GM08714 (cell line): Measurements from ENCODE around the gene USP11.
"Not testable (repeated sequence)": the region's sequence is repeated elsewhere in the genome, so short reads cannot be mapped to it uniquely, and the experiment has no call there.

Experiments used
- H3K4me3 ChIP-seq: fragments of 200-500 bp; sonication (Bioruptor generic); 2 replicates; pipeline ENCODE4 v1.5.1; 2014; ENCODE audit warnings: mild to moderate bottlenecking, low read length, inconsistent platforms
- ZNF274 ChIP-seq: IDR thresholded peaks from 2 replicates; pipeline ENCODE4 v1.6.1; 2012; ENCODE audit warnings: mild to moderate bottlenecking, low read depth, low read length

Gene USP11

DNA sequence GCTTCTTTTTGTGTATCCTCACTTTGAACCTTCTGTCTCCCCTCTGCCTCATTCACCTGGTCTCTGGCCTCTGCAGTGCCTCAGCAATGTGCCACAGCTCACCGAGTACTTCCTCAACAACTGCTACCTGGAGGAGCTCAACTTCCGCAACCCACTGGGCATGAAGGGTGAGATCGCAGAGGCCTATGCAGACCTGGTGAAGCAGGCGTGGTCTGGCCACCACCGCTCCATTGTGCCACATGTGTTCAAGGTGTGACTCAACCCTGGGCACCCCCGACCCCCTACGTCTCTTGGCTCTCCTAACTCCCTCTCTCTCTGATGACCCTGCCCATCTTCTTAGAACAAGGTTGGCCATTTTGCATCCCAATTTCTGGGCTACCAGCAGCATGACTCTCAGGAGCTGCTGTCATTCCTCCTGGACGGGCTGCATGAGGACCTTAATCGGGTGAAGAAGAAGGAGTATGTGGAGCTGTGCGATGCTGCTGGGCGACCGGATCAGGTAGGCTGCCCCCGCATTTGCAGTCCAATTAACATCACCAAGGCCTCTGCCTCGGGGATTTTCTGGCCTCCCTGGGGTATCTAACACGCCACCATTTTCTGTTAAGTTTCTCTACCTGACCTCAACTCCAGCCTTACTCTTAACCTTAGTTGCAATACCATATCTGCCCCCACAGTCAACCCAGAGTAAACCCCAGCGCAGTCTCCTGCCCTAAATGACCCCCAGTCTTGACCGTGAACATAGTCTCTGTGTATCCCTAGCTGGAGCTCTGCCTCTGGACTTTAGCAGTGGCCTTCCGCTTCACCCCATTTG lies 8.6 kb downstream of the USP11 start:
- TF ChIP-seq ZNF274 = no peak
- H3K4me3 ChIP-seq = no peak overlapping the region

GRCh38 chrX:47242321-47242720 lies 9.5 kb downstream of the USP11 start:
- no peak overlapping the region for H3K4me3 ChIP-seq
- TF ChIP-seq ZNF274 = no peak

DNA sequence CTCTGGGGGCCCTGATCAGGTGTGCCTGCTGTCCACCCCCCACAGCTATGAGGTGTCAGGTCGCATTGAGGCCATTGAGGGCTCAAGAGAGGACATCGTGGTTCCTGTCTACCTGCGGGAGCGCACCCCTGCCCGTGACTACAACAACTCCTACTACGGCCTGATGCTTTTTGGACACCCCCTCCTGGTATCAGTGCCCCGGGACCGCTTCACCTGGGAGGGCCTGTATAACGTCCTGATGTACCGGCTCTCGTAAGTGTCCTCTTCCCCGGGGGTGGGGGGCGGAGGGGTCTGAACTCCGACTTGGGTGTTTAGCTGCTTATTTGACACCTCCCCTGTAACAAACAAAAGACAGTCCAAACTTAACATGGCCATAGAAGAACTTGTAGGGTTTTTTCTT lies 10.5 kb downstream of the USP11 start:
- H3K4me3 ChIP-seq = no peak overlapping the region
- no peak for TF ChIP-seq ZNF274

GRCh38 chrX:47244676-47245075 lies 11.9 kb downstream of the USP11 start:
- no peak overlapping the region for H3K4me3 ChIP-seq
- no peak for TF ChIP-seq ZNF274

- TF ChIP-seq ZNF274 = no peak
These were observed 12.3 kb downstream of the USP11 start for GRCh38 chrX:47245156-47245555.

DNA sequence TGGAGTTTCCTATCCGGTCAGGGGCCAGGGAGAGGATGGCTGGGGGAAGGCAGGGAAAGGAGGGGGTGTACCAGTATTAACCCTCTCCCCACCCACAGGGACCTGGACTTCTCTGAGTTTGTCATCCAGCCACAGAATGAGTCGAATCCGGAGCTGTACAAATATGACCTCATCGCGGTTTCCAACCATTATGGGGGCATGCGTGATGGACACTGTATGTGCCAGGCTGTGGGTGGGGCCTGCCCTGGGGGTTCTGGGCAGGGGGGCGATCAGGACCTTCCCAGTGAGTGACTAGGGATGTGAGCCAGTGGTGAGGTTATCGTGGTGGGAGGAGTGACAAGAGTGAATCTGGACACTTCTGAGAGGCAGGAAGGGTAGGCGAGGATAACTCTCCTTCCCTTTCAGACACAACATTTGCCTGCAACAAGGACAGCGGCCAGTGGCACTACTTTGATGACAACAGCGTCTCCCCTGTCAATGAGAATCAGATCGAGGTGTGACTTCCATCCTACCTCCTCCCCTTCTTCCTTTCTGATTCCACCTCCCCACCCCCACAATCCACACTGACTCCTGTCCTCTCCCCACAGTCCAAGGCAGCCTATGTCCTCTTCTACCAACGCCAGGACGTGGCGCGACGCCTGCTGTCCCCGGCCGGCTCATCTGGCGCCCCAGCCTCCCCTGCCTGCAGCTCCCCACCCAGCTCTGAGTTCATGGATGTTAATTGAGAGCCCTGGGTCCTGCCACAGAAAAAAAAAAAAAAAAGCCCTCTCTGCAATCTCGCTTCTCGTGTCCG lies 14.6 kb downstream of the USP11 start:
- no peak for TF ChIP-seq ZNF274
- H3K4me3 ChIP-seq = no peak overlapping the region

More at GRCh38 chrX:47245156-47245555, 12.3 kb downstream of the USP11 start:
- no peak overlapping the region for H3K4me3 ChIP-seq

DNA sequence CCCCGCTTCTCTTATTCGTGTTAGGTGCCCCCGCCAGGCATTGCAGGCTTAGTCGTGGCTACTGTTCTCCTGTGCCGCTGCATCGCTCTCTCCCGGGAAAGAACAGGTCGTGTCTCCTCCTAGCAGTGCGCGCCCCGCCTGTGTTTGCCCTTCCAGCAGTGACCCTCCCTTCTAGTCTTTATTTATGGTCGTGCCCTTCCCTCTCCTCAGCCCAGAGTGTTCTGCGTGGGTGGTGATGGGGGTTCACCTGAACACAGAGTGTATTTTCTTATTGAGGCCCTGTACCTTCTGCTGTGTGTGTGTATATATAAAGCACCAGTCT lies 15.2 kb downstream of the USP11 start:
- TF ChIP-seq ZNF274 = no peak
- H3K4me3 ChIP-seq = no peak overlapping the region

GRCh38 chrX:47248576-47248975 lies 15.8 kb downstream of the USP11 start:
- no peak overlapping the region for H3K4me3 ChIP-seq
- TF ChIP-seq ZNF274 = no peak

DNA sequence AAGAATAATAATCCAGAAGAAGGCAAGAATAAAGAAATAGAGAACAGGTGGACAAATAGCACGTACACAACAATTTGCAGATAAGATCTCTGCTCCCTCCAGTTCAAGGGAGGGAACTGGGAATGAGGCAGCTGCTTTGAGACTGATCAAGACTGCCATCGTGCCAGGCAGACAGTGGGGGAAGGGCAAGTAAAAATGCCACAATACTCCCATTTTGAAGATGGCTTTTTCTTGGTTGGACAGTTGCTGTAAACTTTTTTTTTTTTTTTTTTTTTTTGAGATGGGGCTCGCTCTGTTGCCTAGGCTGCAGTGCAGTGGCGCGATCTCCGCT lies 17.2 kb downstream of the USP11 start:
- no peak for TF ChIP-seq ZNF274
- H3K4me3 ChIP-seq = no peak overlapping the region

- H3K4me3 ChIP-seq = not testable (repeated sequence)
These were observed 24.8 kb downstream of the USP11 start for GRCh38 chrX:47257620-47258019.

DNA sequence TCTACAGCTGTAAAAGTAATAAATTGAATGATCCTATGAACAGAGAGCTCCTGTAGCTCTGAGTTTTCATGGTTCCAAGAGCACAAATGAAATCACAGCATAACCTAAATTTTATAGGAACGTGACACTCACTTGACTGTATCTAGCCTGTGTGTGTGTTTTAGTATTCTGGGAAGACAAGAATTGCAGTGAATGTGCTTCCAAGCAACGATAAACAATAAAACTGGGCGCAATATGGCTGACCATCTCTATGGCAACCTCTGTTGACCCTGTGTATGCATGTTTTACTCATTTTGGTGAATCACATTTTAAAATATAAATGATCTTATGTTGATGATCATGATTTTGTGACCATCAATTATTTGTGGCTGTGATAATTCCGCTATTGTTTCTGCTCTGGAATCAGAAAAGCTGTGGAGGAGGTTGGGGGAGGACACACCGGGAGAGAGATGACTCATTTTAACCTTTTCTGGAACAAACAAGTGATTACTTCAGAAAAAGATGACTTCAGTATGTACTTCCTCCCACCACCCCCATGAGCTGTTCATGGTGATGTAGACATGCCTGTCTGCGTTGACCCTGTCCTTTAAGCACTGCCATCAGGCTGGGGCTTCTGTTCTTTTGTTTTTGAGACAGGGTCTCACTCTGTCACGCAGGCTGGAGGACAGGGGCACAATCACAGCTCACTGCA lies 31.8 kb downstream of the USP11 start:
- no peak for TF ChIP-seq ZNF274
- no peak overlapping the region for H3K4me3 ChIP-seq

DNA sequence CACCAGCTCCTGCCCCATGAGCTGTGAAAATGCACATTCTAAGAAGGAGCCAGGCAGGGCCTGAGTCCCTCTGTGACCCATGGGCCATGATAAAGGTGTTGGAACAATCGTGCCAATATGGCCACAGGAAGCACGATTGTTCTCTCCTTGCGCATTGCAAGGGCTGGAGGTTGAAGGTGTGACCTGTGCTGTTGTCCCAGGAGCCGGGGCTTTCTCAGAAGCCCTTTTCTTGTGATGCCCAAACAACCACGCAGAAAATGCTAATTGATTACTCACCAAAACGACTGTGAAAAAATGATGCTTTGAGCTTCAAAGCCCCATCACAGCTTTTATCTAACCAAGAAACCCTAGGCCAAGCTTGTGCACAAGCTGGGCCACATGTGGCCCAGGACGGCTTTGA lies 33.8 kb downstream of the USP11 start:
- H3K4me3 ChIP-seq = no peak overlapping the region
- no peak for TF ChIP-seq ZNF274

- no peak overlapping the region for H3K4me3 ChIP-seq
- no peak for TF ChIP-seq ZNF274
These were observed 39.2 kb downstream of the USP11 start for GRCh38 chrX:47272013-47272408.

- no peak for TF ChIP-seq ZNF274
- H3K4me3 ChIP-seq = no peak overlapping the region
These were observed 40.4 kb downstream of the USP11 start for GRCh38 chrX:47273011-47273730.

DNA sequence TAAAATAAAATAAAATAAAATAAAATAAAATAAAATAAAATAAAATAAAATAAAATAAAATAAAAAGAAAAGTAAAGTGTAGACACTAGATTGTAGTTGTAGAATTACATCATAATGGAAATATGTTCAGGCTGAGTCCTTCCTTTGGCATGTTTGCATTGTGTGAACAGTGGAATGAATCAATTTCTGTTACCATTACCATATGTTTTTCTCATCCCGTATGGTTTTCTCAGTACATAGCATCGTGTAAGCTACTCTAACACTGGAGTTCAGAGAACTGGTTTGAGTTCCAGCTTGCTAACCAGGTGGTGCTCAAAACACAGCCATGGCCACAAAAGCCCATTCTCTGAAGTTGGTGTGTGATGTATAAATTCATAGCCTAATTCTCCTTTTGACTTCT lies 45.9 kb downstream of the USP11 start:
- H3K4me3 ChIP-seq = no peak overlapping the region
- no peak for TF ChIP-seq ZNF274
